Bronchial epithelial cell (primary cell): ENCODE results near the gene MBD4. TPM values are rescaled to one million over a fixed set of nuclear protein-coding genes. Genes with fewer than 3 reads are reported as not detected.

Experiments used
- DNase-seq: peaks from one replicate; pipeline ENCODE4 v3.0.0-alpha.2; 2010; ENCODE audit warnings: low read depth
- FAIRE-seq: peaks from 2 replicates; lab custom pipeline; 2011; peaks lifted over from hg19 to GRCh38; lab: Jason Lieb, UNC
- H3K27me3 ChIP-seq: 2 replicates; pipeline ENCODE4 v1.5.1; 2011; ENCODE audit warnings: low read length; ENCODE audit not compliant: control insufficient read depth, insufficient read depth
- H3K36me3 ChIP-seq: 2 replicates; pipeline ENCODE4 v1.5.1; 2011; ENCODE audit warnings: low read length; ENCODE audit not compliant: control insufficient read depth, insufficient read depth
- H3K4me3 ChIP-seq: 2 replicates; pipeline ENCODE4 v1.5.1; 2011; ENCODE audit warnings: mild to moderate bottlenecking, low read depth, low read length, control low read depth
- total RNA-seq: library from RNA; depleted of rRNA; stranded (reverse); fragments of >200 nt; gene quantifications from 2 replicates; pipeline ENCODE4 v1.2.1, GENCODE V29; 2014
- TF ChIP-seq, protein P1 (sequence below): IDR thresholded peaks from 2 replicates; pipeline ENCODE4 v1.5.1; 2011; ENCODE audit warnings: mild to moderate bottlenecking, moderate library complexity, low read length, control low read depth, inconsistent platforms; ENCODE audit not compliant: insufficient read depth, severe bottlenecking

MBD4 gene
- total RNA-seq, 1 donor from 2014 or later, result 11.3 TPM

- Histone ChIP-seq H3K4me3 (no peak overlapping the region), H3K27me3 (no peaks in the 10 kb centered on the region), H3K36me3 (peaks cover 15% of the 10 kb centered on the region)
- FAIRE-seq (no peak), DNase-seq (no peak)
- TF ChIP-seq, protein P1, sequence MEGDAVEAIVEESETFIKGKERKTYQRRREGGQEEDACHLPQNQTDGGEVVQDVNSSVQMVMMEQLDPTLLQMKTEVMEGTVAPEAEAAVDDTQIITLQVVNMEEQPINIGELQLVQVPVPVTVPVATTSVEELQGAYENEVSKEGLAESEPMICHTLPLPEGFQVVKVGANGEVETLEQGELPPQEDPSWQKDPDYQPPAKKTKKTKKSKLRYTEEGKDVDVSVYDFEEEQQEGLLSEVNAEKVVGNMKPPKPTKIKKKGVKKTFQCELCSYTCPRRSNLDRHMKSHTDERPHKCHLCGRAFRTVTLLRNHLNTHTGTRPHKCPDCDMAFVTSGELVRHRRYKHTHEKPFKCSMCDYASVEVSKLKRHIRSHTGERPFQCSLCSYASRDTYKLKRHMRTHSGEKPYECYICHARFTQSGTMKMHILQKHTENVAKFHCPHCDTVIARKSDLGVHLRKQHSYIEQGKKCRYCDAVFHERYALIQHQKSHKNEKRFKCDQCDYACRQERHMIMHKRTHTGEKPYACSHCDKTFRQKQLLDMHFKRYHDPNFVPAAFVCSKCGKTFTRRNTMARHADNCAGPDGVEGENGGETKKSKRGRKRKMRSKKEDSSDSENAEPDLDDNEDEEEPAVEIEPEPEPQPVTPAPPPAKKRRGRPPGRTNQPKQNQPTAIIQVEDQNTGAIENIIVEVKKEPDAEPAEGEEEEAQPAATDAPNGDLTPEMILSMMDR, result no peak
Observed at GRCh38 chr3:129433565-129433964, 6.2 kb downstream of the MBD4 start.

- TF ChIP-seq, protein P1, result no peak
- no peaks in the 10 kb centered on the region for H3K27me3 ChIP-seq
- H3K4me3 ChIP-seq, result no peak overlapping the region
- peaks cover 15% of the 10 kb centered on the region for H3K36me3 ChIP-seq
- FAIRE-seq (no peak), DNase-seq (no peak)
Observed at GRCh38 chr3:129432671-129433070, 7.1 kb downstream of the MBD4 start.

- TF ChIP-seq, protein P1, result no peak
Observed at GRCh38 chr3:129432036-129432435, 7.7 kb downstream of the MBD4 start.

DNA sequence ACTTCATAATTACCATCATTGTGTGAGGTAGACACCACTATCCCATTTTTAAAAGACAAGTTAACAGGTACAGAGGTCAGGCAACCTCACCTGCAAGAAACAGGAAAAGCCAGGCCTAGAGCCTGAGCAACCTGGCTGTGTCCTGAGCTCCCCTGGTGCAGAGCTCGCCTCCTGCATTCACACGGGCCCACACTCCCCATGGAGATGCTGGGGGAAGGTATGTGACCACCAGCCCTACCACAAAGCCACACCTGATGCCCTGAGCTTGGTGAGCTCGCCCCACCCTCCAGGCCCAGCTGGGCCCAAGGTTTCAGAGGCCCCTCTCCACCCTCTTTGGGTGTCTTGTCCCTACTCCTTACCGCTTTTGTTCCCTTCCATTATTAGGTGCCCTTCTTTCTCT lies 10.1 kb downstream of the MBD4 start:
- no peak for DNase-seq
- FAIRE-seq, result no peak

More at GRCh38 chr3:129432036-129432435, 7.7 kb downstream of the MBD4 start:
- DNase-seq (no peak), FAIRE-seq (no peak)
- Histone ChIP-seq H3K27me3 (no peaks in the 10 kb centered on the region), H3K36me3 (peaks cover 15% of the 10 kb centered on the region), H3K4me3 (no peak overlapping the region)

DNA sequence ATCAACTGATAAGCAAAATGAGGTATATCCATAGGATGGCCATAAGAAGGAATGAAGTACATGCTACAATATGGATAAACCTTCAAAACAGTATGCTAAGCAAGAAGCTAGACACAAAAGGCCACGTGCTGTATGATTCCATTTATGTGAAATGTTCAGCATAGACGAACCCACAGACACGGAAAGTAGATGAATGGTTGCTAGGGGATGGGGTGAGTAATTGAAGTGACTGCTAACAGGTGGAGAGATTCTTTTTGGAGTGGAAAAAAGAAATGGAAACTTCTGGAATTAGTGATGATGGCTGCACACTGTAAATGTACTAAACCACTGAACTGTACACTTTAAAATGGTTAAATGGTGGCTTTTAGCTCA lies 10.7 kb downstream of the MBD4 start:
- H3K4me3 ChIP-seq, result no peak overlapping the region
- FAIRE-seq, result no peak
- TF ChIP-seq, protein P1, result no peak

More for the DNA sequence above, 10.1 kb downstream of the MBD4 start:
- H3K36me3 ChIP-seq, result peaks cover 13% of the 10 kb centered on the region
- TF ChIP-seq, protein P1, result no peak
- H3K4me3 ChIP-seq, result no peak overlapping the region
- H3K27me3 ChIP-seq, result no peaks in the 10 kb centered on the region

GRCh38 chr3:129428376-129429079 lies 11.2 kb downstream of the MBD4 start, which contains the start of gene EFCAB12:
EFCAB12 (minus strand) TSS chr3:129428636; CDS start chr3:129428488, 148 bp downstream.
- H3K4me3 ChIP-seq, result peak within 1 kb of the TSS; percentile 50
- no peaks in the 10 kb centered on the region for H3K27me3 ChIP-seq
- peaks cover 11% of the 10 kb centered on the region for H3K36me3 ChIP-seq
- FAIRE-seq (no peak), DNase-seq (peak; percentile 87)
- TF ChIP-seq, protein P1, result no peak

More for the DNA sequence above, 10.7 kb downstream of the MBD4 start:
- DNase-seq, result no peak
- Histone ChIP-seq H3K27me3 (no peaks in the 10 kb centered on the region), H3K36me3 (peaks cover 13% of the 10 kb centered on the region)
